Left hindlimb (tissue), 1 donor: ENCODE measurements around the gene KRTAP24-1.

Source experiments
- DNase-seq: peaks from one replicate; pipeline ENCODE4 v3.0.0-alpha.2; 2018

Gene KRTAP24-1

GRCh38 chr21:30234050-30234449, 48.7 kb downstream of the KRTAP24-1 start:
- DNase-seq = no peak

GRCh38 chr21:30233228-30234020, 49.3 kb downstream of the KRTAP24-1 start:
- DNase-seq = no peak

DNA sequence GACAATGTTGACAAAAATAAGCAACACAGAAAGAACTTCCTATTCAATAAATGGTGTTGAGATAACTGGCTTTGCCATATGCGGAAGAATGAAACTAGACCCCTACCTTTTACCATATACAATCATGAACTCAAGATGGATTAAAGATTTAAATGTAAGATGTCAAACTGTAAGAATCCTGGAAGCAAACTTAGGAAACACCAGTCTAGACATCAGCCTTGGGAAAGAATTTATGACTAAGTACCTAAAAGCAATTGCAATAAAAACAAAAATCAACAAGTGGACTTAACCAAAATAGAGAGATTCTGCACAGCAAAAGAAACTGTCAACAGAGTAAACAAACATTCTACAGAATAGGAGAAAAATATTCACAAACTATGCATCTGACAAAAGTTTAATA, 50.7 kb downstream of the KRTAP24-1 start:
- DNase-seq = no peak
